ENCODE results near the gene CTCFL.

- TF ChIP-seq CTCF (conservative IDR thresholded peaks at IDR 0.05): no peak
- TF ChIP-seq EZH2 (IDR thresholded peaks at IDR 0.05; ENCODE audit: low read depth): no peak
Observed at GRCh38 chr20:57522380-57523140, 2.4 kb downstream of the CTCFL start.
